ENCODE data around the gene RGL2.
"Not testable (repeated sequence)": the region's sequence is repeated elsewhere in the genome, so short reads cannot be mapped to it uniquely, and the experiment has no call there.

RGL2 gene

GRCh38 chr6:33273129-33273923, 25.4 kb downstream of the RGL2 start:
- TF ChIP-seq CTCF (IDR thresholded peaks at IDR 0.05; ENCODE audit: low read depth, low read length): no peak

GRCh38 chr6:33272275-33273128, 26.2 kb downstream of the RGL2 start:
- peak overlapping the region; percentile 75 for H3K4me3 ChIP-seq (ENCODE audit: low read depth, low read length)
- no peak for TF ChIP-seq CTCF (IDR thresholded peaks at IDR 0.05; ENCODE audit: low read depth, low read length)

More at GRCh38 chr6:33273129-33273923, 25.4 kb downstream of the RGL2 start:
- peak overlapping the region; percentile 75 for H3K4me3 ChIP-seq (ENCODE audit: low read depth, low read length)

- H3K4me3 ChIP-seq (ENCODE audit: low read depth, low read length): peak within 1 kb of the TSS; percentile 75
- TF ChIP-seq CTCF (IDR thresholded peaks at IDR 0.05; ENCODE audit: low read depth, low read length): no peak
These were observed 27.1 kb downstream of the RGL2 start, which contains the start of the genes RPS18 and VPS52 for GRCh38 chr6:33271468-33272274. Gene RPS18, plus strand, starts transcription at chr6:33272075. Its CDS starts 45 bp downstream, at chr6:33272120. Gene VPS52, minus strand, starts transcription at chr6:33271876. Its CDS starts 201 bp downstream, at chr6:33271675.

GRCh38 chr6:33271117-33271467, 27.6 kb downstream of the RGL2 start:
- H3K4me3 ChIP-seq (ENCODE audit: low read depth, low read length): peak overlapping the region; percentile 75
- TF ChIP-seq CTCF (IDR thresholded peaks at IDR 0.05; ENCODE audit: low read depth, low read length): no peak

GRCh38 chr6:33264015-33264414, 34.7 kb downstream of the RGL2 start:
- no peak overlapping the region for H3K4me3 ChIP-seq (ENCODE audit: low read depth, low read length)
- no peak for TF ChIP-seq CTCF (IDR thresholded peaks at IDR 0.05; ENCODE audit: low read depth, low read length)

- H3K4me3 ChIP-seq (ENCODE audit: low read depth, low read length): not testable (repeated sequence)
These were observed 36.3 kb downstream of the RGL2 start for GRCh38 chr6:33262490-33262889.

GRCh38 chr6:33259032-33259431, 39.7 kb downstream of the RGL2 start:
- H3K4me3 ChIP-seq (ENCODE audit: low read depth, low read length): no peak overlapping the region
- no peak for TF ChIP-seq CTCF (IDR thresholded peaks at IDR 0.05; ENCODE audit: low read depth, low read length)

Data from WI38 (cell line).